HL-60/S4 treated with phorbol 12-myristate 13-acetate at 8.2 ng/mL for 4 days and 3 days (cell line): Measurements from ENCODE around the gene ADPRM.
"Not testable (repeated sequence)": the region's sequence is repeated elsewhere in the genome, so short reads cannot be mapped to it uniquely, and the experiment has no call there.

ENCODE experiments used
- in situ Hi-C: fragments of 300-500 bp; cut with MboI; formaldehyde crosslinking; loops from 2 replicates; pipeline ENCODE4 v1.15.0; 2022; ENCODE audit warnings: low sequenced_read_pairs

The ADPRM gene

GRCh38 chr17:10698096-10698818 lies 863 bp downstream of the ADPRM start:
- in situ Hi-C loops = no loop called here

DNA sequence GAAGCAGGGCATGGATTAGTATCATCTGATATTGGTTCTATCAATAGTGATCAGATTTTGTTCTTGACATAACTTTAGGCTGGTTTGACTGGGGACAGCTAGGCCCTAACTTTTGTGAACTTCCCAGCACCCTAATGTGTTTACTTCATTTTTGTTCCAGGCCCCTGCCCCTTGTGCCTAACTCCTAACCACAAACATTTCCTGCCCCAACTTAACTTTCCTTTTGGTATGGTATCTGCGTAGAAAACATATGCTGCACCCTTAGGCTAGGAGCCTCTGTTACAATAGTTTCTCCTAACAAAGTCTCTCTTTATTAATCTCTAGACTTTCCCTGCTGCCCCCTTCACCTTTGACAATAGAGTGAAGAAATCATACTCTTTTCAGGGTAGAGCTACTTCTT lies 2.5 kb downstream of the ADPRM start:
- in situ Hi-C loops = no loop called here

- in situ Hi-C loops = no loop called here
Observed at GRCh38 chr17:10702574-10702973, 5.2 kb downstream of the ADPRM start.

DNA sequence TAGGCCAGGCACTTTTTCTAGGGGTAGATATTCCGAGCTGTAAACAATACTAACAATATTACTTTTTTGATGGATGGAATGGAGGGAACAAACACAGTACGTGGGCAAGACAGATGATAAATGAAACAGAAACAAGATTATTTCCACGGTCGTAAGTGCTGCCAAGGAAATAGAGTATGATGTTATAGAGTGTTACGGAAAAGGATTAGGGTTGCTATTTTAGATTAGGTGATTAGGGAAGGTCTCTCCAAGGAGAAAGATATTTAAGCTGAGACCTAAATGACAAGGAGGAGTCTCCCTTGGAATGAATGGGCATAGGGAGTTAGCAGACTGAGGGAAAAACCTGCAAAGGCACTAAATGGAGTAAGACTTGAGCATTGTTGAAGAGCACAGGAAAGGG lies 8.3 kb downstream of the ADPRM start:
- in situ Hi-C loops = no loop called here

DNA sequence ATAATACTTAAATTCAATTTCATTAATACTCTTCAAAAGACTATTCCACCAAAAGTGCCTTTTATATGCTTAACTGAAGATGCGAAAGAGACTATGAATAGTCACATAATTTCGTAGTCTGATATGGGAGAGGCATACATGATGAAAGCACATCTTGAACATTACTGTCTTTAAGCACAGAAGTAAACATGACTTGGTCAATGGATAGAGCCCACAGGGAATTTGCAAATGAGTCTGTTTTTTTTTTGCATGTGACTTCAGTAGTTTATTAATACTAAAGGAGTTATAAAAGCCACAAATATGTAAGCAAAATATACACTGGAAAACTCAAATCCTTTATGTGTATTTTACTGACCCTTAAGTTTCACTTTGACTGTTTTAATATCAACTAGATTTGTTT lies 15.9 kb downstream of the ADPRM start:
- in situ Hi-C loops = no loop called here

DNA sequence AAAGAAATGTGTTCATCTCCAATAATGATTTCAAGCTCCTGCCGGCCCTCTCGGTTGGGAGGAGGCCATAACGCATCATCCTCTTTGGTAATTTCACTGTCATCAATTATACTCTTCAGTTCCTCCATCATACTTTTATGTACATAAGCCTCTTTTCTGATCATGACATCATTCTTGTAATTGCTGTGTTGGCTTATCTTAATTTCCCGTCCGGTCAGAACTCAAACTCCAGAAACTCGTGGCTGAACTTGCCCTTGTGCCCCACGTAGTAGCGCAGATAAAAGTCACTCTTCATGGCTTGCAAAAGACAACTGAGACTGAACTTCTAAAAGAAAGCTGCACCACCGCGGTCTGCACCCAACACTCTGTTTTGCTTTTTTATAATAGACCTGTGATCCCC lies 18.8 kb downstream of the ADPRM start:
- in situ Hi-C loops = no loop called here

DNA sequence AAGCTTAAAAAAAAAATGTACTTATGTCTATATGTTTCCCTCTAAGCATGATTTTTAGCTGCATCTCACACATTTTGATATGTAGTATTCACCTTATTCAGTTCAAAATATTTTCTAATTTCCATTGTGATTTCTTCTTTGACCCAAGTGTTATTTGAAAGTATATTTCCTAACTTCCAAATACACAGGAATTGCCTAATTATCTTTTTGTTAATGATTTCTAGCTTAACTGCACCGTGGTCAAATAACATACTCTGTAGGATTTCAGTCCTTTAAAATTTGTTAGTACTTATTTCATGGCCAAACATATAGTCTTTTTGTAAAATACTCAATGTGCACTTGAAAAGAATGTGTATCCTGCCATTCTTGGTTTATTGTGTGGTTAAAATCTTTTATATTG lies 21.2 kb downstream of the ADPRM start:
- in situ Hi-C loops = no loop called here

GRCh38 chr17:10724546-10725195 lies 27.3 kb downstream of the ADPRM start:
- in situ Hi-C loops = no loop called here

GRCh38 chr17:10725262-10725661 lies 27.9 kb downstream of the ADPRM start:
- in situ Hi-C loops = no loop called here

GRCh38 chr17:10726196-10726595 lies 28.8 kb downstream of the ADPRM start:
- in situ Hi-C loops = no loop called here

DNA sequence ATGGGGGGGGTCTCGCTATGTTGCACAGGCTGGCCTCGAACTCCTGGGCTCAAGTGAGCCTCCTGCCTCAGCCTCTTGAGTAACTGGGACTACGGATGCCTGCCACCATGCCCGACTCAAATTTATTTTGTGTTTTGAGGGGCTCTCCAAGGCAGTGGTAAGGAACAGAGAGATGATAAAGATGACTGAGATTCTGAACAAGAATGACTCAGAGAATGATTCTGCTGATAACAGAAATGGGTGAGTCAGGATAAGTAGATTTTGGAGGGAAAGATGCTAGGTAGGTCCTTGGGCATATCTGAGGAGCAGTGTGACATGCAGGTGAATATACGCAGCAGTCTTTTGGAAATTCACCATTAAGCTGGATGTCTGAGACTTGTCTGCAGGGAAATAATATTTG lies 29.8 kb downstream of the ADPRM start:
- in situ Hi-C loops = no loop called here

DNA sequence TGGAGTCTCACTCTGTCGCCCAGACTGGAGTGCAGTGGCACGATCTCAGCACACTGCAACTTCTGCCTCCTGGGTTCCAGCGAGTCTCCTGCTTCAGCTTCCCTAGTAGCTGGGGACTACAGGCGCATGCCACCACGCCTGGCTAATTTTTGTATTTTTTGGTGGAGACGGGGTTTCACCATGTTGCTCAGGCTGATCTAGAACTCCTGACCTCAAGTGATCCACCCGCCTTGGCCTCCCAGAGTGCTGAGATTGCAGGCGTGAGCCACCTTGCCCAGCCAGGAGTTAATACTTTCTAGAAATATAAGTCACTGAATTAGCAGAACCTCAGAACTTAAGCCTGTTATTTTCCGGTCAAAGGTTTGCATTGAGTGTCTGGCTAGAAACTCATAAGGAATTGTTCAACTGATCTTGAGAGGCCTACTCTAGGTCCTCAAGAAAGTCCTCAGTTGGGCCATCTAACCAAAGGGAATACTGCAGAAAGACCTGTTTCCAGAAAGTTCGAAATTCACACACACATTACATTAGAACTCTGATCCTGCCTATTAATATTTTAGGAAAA lies 31.0 kb downstream of the ADPRM start:
- in situ Hi-C loops = no loop called here

GRCh38 chr17:10729334-10730193 lies 32.2 kb downstream of the ADPRM start, which contains the start of gene TMEM220:
Gene TMEM220, minus strand, starts transcription at chr17:10730023. Its CDS starts 172 bp downstream, at chr17:10729851.
- in situ Hi-C loops = no loop called here

- in situ Hi-C loops = not testable (repeated sequence)
Observed at GRCh38 chr17:10730247-10730646, 32.9 kb downstream of the ADPRM start.

DNA sequence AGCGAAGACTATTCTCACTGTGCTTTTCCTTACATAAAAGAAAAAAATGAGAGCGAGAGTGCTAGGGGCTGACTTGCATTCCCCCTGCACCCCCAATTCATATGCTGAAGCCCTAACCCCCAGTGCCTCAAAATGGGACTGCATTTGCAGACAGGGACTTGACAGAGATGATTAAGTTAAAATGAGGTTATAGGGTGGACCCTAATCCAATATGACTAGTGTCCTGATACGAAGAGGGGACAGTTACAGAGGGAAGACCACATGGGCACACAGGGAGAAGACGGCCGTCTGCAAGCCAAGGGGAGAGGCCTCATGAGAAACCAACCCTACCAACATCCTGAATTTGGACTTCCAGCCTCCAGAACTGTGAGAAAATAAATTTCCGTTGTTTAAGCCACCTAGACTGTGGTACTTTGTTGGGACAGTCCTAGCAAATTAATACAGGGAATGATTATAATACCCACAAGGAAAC lies 34.0 kb downstream of the ADPRM start:
- in situ Hi-C loops = no loop called here

DNA sequence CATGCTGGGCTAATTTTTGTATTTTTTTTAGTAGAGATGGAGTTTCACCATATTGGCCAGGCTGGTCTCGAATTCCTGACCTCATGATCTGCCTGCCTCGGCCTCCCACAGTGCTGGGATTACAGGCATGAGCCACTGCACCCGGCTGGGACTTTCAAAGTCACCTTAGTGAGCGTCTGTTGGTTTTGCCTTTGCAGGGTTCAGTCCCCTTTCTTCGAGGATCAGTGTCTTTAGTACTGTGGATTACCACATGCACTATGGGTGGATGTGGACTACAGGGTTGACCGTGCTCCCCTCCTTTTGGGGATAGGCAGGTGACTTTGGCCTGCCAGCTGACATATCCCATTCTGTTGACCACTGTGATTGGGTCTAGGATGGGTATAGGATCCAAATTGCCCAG lies 34.7 kb downstream of the ADPRM start:
- in situ Hi-C loops = not testable (repeated sequence)

DNA sequence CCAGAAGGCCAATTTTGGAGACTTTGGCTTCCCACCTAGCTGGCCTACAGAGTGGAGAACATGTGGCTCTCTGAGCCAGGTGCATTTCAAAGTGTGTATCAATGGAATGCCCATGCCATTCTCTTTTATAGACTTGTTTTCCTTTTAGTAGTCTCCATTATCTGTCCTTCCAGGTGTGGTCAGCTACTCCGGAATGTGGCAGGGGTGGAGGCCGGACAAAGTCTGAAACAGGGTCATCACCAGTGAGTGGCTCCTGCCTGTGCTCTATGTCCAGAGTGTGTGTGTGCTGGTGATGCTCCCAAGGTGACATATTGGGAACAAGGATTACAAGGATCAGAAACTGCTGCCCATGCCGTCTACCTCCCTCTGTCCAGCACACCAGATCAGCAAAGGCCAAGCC lies 36.3 kb downstream of the ADPRM start:
- in situ Hi-C loops = no loop called here

DNA sequence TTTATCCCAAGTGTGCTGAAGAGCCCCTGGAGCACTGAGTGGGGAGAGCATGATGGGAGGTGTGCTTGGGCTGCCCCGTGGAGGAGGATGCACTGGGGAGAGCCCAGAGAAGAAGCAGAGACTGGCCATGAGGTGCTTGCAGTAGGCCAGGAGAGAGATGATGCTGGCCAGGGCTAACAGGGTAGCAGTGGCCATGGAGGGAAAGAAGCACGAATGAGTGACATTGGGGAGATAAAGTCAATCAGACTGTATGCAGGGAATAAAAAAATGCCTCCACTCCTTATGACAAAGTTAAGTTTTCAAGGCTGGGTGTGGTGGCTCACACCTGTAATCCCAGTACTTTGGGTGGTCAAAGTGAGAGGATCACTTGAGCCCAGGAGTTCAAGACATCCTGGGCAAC lies 37.9 kb downstream of the ADPRM start:
- in situ Hi-C loops = no loop called here

DNA sequence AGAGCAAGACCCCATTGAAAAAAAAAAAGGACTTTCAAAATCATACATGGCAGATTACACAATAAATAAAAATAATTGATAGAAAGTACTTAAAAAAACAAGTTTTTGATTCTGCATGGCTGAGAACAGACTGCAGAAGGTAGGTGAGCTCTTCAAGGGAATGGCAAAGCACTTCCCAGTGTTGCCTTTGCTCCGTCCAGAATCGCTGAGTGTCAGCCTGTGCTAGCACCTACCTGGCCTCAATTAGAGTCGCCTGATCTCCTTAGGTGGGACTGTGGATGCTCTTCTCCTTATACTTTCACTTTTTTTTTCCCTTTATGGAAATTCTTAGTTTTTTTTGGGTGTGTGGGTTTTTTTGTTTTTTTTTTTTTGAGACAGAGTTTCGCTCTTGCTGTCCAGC lies 38.4 kb downstream of the ADPRM start:
- in situ Hi-C loops = no loop called here

- in situ Hi-C loops = no loop called here
Observed at GRCh38 chr17:10737168-10737622, 39.8 kb downstream of the ADPRM start.

- in situ Hi-C loops = no loop called here
Observed at GRCh38 chr17:10737736-10738135, 40.3 kb downstream of the ADPRM start.
